Posterior cingulate gyrus (tissue), 11 donors: Measurements from ENCODE around the gene CD58.
A peak's percentile ranks its signal among the peaks of the same experiment; 100 is the strongest.
"Not testable (repeated sequence)": the region's sequence is repeated elsewhere in the genome, so short reads cannot be mapped to it uniquely, and the experiment has no call there.

Experiments used
- DNase-seq, 10 donors: peaks; one replicate each; pipeline versions ENCODE4 v3.0.0 to v3.0.0-alpha.2; 2020 to 2021; ENCODE audit warnings: mixed read lengths in 3 of 10
- intact Hi-C: fragments of 100-400 bp; cut with DNase I; formaldehyde crosslinking; loops from one replicate; pipeline ENCODE4 v1.15.1; 2023

The CD58 gene, protein sequence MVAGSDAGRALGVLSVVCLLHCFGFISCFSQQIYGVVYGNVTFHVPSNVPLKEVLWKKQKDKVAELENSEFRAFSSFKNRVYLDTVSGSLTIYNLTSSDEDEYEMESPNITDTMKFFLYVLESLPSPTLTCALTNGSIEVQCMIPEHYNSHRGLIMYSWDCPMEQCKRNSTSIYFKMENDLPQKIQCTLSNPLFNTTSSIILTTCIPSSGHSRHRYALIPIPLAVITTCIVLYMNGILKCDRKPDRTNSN

DNA sequence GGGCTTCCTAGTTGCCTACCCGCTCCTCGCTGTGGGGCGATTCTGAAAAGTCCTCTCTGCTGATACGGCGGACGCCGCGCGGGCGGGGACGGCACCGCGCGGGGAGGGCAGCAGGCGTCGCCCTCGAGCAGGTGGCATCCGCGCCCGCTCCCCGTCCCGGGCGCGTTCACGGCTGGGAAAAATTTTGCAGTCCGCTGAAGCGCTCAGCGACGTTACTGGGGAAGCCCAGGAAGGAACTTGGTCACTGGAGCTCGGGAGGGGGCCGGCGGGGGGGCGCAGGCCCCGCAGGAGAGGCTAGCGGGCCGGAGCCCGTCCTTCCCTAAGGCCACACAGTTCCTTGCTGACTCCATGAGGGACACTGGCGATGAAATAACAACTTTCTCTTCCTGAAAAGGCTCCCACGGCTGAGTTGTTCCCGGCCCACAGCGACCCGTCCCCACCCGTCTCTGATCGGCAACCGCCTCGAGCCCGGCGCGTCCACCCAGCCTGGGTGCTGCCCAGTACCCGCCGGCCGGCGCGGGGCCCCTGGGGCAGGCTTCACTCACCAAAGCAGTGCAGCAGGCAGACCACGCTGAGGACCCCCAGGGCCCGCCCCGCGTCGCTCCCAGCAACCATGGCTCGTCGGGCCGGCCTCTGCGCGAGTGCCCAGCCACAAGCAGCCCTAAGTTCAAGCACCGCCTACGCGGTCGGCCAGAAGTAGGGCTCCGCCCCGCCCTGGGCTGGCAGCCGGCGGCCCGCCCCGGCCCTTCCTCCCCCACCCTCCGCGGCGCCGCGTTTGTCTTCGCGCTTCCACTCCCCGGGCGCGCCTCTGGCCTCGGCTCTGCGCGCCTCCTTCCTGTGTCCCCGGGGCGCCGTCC, at the start of gene CD58:
TSS of gene CD58 (minus strand) at position 669 of the 857 bp plus-strand sequence. CDS start at position 615, 54 bp downstream.
- intact Hi-C loops = loop anchor here (5.0 kb wide), 1 partner anchor 492 kb away; the partner anchor contains the start of gene TTF2
- DNase-seq = peak; percentile 52 to 95 (median 72)

DNA sequence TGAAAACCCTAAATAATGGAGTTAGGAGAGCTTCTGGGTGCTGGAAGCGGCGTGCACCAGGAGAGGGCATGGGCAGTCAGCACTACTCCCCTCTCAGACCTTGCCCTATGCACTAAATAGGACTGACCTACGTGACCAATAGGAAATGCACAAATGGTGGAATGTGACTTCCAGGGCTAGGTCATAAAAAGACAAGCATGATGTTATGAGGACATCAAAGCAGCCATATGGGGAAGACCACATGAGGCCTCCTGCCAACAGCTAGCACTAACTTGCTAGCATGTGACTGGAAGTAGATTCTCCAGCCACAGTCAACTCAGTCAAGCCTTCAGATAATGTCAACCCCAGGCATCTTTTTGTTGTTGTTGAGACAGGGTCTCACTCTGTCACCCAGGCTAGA, 49.6 kb upstream of the CD58 start:
- DNase-seq, intact Hi-C loops: not testable (repeated sequence)

DNA sequence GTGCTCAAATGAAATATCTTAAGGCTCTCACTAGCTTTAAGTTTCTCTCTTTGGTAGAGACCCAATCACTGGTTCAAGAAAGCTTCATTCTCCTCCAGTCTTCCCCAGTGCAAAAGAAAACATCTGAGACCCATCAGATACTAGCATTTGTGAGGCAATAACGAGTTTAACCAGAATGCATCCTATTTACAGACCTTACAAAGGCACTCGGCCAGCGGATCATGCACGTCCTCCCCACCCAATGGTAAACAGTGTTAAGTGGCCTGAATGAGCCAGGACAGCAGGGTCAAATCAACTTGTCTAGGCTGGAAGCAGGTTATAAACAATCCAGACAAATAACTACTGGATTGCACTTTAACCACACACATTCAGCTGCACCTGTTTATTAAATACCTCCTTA, 48.3 kb upstream of the CD58 start:
- DNase-seq, intact Hi-C loops: not testable (repeated sequence)

DNA sequence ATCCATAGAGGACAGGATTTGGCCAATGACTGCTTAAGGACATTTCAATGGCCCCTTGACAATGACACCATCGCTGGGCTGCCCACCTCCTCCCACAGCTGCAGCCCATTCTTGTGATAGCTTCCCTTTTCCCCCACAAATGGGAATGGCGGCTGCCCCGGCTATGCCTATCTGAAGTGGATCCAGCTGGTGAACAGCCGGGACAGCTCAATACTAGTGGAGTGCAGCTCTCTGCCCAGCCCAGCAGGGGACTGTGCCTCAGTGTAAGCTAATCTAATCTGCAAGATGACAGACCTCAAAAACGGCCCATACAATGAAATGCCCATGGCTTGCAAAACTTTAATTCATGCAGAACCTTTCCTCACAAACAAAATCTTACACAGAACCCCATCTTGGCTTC, 47.0 kb upstream of the CD58 start:
- intact Hi-C loops = not testable (repeated sequence)

DNA sequence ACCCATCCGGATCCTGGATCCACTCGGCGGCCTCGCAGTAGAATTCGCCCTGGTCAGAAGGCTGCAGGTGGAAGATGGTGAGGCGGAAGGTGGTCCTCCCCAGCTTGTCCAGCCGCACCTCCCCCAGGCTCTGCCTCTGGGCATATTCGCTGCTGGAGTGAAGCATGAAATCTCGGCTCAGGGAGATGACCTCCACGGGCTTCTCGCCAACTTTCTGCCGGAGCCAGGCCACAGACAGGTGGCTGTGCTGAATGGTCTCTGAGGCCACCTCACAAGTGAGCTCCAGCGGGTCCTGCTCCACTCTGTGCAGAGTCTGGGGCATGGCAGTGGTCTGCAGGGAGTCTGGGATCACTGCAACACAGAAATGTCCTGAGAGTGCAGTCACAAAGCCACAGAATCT, 43.0 kb upstream of the CD58 start:
- DNase-seq, intact Hi-C loops: not testable (repeated sequence)

More for the DNA sequence above, 47.0 kb upstream of the CD58 start:
- not testable (repeated sequence) for DNase-seq

DNA sequence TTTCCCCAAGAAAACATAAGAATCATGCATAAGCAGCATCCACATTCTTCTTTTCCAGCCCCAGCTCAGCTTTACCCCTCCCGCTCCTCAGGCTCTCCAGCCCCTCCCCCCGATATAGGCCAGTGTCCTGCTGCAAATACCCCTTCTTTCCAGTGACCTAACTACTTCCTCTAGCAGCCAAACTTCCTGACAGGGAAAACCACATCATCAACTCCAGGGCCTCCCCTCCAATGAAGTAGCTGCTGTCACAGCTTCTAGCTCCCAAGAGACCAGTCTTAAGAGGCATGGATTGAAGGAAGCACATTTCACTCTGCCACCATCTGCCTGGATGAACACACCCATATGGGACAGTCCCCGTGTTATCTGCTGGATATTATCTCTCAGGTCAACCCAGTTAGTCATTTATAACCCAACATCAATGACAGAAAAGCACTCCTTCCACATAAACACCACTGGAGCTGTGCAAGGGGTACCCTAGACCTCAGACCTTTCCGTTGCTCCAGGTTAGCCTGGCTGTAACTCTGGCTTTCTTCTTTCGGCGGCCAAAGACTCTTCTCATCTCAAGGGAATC, 39.1 kb upstream of the CD58 start:
- intact Hi-C loops, DNase-seq: not testable (repeated sequence)

DNA sequence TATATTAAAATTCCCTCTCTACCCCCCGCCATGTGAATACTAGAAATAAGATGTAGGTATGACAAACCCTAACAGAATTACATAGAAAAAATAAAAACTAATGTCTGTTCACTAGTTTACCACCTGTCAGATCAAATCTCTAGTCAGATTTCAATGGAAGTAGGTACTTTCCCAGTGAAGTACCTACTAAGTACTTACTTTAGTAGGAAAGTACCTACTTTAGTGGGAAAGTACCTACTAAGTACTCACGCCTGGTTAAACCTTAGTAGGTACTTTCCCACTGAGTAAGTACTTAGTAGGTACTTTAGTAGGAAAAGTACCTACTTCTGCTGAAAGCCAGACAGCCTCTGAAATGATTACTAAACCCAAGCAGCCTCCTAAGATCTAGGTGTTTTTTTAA, 38.0 kb upstream of the CD58 start:
- intact Hi-C loops, DNase-seq: not testable (repeated sequence)

DNA sequence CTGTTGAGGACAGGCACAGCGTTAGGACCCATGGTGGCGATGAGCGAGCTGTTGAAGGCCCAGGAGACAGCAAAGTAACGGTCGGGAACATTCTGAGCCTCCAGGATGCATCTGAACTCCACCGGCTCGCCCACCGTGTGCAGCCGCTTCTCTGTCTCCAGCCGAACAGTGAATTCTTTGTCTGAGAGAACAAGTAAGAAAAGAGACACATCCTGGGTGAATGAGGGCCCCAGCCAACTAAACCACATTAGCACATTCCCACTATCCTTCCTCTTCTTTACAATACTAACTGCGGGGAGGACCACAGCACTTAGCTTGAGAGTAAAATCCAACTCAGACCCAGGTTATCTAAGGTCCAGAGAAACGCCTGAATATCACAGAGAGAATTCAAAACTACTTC, 37.3 kb upstream of the CD58 start:
- DNase-seq, intact Hi-C loops: not testable (repeated sequence)

DNA sequence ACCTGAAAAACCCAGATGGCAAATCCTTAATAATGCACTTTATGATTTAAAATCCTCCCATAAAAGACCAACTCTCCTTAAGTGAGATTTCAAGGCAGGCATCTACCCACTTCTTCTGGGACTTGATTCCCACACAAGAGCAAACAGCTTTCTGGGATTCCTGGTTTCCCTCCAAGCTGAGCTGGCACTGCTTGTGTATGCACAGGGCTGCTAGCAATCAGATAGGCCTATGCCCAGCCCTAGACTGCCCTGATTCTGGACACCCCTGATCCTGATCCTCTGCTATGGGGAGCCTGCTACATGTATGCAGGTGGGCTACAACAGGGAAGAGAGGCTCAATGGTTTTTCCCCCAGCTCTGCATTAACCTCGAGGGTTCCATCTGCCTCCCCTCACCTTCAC, 36.6 kb upstream of the CD58 start:
- intact Hi-C loops = not testable (repeated sequence)

DNA sequence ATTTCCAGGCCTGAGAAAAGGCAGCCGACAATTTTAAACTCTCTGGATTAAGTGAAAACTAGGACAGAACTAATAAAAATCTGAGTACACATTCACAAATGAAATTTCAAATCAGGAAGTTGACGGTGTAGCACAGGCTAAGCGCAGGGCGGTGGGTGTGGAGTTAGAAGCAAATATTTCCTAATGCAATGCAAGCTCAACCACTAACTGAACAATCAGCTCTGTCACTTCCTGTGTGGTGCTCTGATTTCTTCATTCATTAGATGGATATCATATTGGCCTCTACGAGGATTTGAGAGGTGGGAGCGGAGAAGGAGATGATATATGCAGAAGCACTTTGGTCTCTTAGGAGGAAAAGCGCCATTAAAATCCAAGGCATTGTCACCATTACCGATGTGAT, 35.2 kb upstream of the CD58 start:
- intact Hi-C loops, DNase-seq: not testable (repeated sequence)

More for the DNA sequence above, 36.6 kb upstream of the CD58 start:
- not testable (repeated sequence) for DNase-seq

DNA sequence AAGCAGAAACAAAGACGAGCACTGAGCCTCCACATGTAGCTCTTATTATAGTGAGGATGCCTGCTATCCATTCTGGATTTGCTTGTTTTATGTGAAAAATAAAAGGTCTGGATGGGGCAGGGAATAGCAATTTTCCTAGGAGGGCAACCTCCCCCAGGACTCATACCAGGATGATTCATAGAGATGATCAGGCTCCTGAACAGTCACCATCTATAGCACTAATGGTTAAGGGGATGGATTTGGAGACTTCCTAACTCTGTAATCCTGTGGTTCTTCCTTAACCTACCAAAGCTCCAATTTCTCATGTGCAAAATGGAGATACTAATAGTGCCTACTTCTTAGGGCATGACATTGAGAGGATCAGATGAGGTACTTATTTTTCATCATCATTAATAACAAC, 34.5 kb upstream of the CD58 start:
- no peak for DNase-seq
- intact Hi-C loops = no loop called here

DNA sequence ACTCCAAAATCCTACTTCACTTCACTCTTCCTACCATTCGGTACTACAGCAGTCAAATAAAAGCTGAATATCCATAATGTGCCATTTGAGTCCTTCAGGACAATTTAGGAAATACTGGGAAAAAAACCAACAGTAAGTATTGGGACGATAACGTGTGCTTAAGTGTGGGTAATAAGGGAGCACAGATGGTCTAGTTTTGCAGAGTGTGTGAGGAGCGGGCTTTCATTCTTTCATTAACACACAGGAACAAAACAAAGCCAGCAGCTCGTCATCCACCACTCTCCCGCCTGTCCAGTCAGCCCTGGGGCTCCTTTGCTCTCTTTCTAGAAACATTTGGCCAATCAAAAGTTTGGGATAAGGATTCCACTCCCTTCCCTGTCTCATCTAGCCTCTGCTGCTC, 33.6 kb upstream of the CD58 start:
- DNase-seq, intact Hi-C loops: not testable (repeated sequence)

DNA sequence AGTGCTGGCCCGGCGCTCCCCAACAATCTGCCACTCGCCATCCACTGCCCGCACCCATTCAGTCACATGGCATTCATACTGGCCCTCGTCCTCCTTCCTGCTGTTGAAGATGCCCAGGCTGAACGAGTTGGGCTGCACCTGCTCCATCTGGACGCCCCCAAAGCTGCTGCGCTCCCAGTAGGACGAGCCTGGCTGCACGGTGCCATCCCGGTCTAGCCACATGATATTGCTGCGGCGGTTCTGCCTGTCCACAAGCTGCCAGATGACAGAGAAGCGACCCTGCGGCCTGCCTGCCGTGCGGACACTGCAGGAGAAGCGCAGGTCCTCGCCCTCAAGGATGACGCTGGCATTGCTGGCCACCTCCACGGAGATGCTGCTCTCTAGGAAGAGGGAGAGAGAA, 32.8 kb upstream of the CD58 start:
- DNase-seq = not testable (repeated sequence)

DNA sequence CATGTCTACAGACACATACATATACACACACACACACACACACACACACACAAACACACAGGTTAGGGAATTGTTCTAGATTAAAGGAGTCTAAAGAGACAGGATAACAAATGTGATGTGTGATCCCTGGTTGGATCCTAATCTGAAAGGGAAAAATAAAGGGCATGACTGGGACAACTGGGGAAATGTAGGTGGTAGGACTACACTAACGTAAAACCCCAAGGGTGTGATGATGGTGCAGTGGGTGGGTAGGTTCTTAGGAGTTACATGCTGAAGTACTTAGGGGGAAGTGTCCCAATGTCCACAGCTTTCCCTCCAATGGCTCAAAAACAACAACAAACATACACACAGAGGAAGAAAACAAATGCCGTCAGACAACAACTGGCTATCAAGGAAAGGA, 28.5 kb upstream of the CD58 start:
- intact Hi-C loops = not testable (repeated sequence)

More for the DNA sequence above, 32.8 kb upstream of the CD58 start:
- intact Hi-C loops = not testable (repeated sequence)

DNA sequence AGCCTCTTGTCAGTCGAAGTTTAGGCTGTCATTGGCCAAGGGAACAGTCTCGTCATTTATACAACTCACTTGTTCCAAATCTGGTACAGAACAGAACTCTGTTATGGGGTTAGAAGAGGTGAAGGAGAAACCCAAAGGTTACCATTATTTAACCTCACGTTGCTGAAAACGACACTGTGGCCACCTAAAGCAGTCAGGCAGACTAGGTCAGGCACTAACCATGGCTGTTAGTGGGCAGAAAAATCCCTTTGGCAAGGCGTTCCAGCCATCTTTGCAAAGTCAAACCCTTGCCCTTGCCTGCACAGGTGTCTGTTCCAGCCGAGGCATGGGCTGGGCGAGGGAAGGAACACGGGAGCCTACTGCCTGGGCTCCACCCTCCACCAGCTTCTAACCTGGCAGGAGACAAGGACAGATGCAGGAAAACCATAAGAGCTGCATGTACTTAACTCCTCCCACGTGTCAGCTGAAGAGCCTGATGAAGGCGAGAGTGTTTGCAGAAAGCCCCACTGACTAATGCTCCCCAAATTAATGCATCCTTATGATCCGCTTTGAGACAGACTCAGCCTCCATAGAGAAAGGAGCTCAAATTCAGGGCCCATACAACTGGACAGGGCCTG, 27.7 kb upstream of the CD58 start:
- intact Hi-C loops, DNase-seq: not testable (repeated sequence)

More for the DNA sequence above, 28.5 kb upstream of the CD58 start:
- not testable (repeated sequence) for DNase-seq

DNA sequence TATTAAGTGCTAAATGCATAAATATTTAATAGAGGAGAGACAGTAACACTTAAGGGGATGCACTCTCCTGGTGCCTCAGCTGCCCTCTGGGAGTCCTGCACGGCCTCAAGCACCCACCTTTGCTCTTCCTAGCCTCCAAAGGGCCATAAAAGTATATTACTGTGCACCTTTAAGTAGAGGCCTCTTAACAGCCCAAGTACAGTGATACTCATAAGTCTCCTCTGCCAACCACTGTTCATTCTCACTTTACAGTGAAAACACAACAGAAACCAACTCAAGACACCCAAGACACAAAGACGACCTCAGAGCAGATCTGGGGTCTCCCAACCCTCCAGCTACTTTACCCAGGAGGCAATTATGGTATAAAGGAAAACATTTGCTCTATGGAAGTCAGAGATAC, 26.6 kb upstream of the CD58 start:
- intact Hi-C loops, DNase-seq: not testable (repeated sequence)

DNA sequence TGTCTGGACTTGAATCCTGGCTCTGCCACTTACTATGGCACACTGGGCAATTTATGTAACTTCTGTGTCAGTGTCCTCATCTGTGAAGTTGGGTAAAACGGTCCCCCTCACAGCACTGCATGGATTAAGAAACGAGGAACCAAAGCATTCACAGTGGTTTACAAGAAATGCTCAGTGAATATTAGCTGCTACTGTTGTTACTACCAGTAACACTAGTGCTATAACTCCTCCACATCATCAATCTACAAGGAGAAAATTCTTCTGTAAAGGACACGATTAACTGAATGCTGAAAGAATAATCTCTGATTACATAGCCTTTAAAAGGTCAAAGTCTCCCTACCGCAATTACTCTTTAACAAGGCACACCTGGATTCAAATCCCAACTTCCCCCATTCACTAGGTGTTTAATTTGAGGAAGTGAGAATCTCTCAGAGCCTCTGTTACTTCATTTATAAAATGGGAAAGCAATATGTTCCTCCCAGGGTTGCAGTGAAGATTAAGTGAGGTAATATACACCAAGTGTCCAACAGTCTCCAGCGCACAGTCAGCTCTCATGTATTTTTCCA, 26.0 kb upstream of the CD58 start:
- DNase-seq, intact Hi-C loops: not testable (repeated sequence)

DNA sequence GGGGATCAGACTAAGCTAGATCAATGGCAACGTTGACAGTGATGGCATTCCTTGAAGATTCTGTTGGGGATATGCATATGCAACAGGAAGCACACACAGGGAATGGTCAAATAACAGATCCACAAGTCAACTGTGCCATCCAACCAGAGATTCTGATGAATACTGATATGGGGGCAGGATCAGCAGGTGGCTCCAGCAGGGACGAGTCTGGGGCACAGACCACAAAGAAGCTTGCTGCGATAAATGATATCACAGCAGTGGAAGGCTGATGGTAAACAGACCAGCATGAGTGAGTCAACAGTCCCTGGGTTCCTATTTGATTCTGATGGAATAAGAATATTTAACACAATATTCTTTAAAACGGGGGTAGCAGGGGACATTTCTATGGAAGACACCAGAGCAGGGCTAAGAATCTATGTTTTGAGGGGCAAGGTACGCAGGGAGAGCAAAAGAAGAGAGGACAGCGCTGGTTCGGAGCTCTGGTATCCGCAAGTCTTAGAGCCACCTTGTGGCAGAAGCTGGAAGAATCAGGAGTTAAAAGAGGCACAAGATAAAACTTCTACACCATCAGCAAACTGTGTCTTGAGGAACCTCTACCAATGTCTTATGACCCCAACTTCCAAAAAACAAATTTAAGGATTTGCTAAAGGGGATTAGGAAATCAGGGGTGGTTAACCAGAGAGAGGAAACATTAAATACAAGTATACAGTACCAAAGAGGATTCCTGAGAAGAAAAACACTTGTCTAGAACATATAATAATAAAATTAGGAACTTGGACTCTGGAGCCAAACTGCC, 25.3 kb upstream of the CD58 start:
- DNase-seq = peak in 3 of 10 donors; percentile 23 to 60 (median 36)
- intact Hi-C loops = not testable (repeated sequence)

DNA sequence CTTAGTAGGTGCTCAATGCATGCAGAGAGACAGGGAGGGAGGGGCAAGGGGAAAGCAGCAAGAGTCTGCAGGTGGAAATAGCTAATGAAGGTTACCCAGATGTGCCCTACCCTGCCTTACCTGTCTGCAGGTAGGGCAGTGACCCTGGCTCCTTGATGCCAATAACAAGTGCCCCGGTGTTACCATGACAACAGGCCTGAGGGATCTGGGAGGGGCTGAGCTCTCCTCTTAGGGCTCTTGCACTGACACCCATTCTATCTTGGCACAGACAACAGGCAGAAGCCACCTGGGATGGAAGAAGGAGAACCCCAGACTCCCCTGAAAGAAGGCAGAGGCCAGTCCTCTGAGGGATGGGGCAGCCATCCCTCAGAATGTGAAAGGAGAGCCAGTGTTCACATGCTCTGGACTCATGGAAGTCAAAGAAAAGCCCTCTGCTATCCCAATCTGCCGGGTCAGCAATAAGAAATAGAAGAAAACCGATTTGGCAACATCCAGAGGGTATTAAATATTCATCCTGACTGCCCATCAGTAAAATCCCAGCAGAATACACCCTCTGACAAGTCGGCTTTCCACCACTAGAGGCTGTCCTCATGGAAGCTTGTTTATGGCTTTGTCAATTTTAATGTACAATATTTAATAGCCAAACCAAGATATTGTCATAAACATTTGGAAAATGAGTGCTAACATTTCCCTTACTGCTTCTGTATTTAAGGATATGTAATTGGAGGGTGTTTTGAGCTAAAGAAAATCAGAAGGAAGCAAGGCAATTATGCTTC, 24.4 kb upstream of the CD58 start:
- intact Hi-C loops, DNase-seq: not testable (repeated sequence)
